Measurements from ENCODE around the gene CBLL2.
A peak's percentile ranks its signal among the peaks of the same experiment; 100 is the strongest.
"Not testable (repeated sequence)": the region's sequence is repeated elsewhere in the genome, so short reads cannot be mapped to it uniquely, and the experiment has no call there.

CBLL2 gene

GRCh38 chrX:22272613-22273012, at the start of gene CBLL2:
Gene CBLL2 (plus strand): TSS chrX:22272913. CDS start chrX:22272992, 79 bp downstream.
- DNase-seq, result no peak

- DNase-seq, result no peak
Observed at GRCh38 chrX:22234380-22234779, 38.3 kb upstream of the CBLL2 start.

- DNase-seq, result no peak
Observed at GRCh38 chrX:22237479-22237878, 35.2 kb upstream of the CBLL2 start.

- DNase-seq, result peak; percentile 89
Observed at GRCh38 chrX:22246620-22247019, 26.1 kb upstream of the CBLL2 start.

GRCh38 chrX:22247169-22247568, 25.5 kb upstream of the CBLL2 start:
- DNase-seq, result peak; percentile 77

- no peak for DNase-seq
Observed at GRCh38 chrX:22248401-22248800, 24.3 kb upstream of the CBLL2 start.

GRCh38 chrX:22249371-22249770, 23.3 kb upstream of the CBLL2 start:
- DNase-seq, result peak; percentile 32

- DNase-seq, result no peak
Observed at GRCh38 chrX:22268706-22269105, 4.0 kb upstream of the CBLL2 start.

- no peak for DNase-seq
Observed at GRCh38 chrX:22273714-22274317, 1.1 kb downstream of the CBLL2 start.

GRCh38 chrX:22276781-22277180, 4.1 kb downstream of the CBLL2 start:
- DNase-seq, result peak; percentile 10

GRCh38 chrX:22278375-22278774, 5.7 kb downstream of the CBLL2 start:
- DNase-seq, result peak; percentile 5

GRCh38 chrX:22289209-22289608, 16.5 kb downstream of the CBLL2 start:
- DNase-seq, result not testable (repeated sequence)

- DNase-seq, result no peak
Observed at GRCh38 chrX:22296871-22297270, 24.2 kb downstream of the CBLL2 start.

GRCh38 chrX:22300130-22300529, 27.4 kb downstream of the CBLL2 start:
- peak; percentile 81 for DNase-seq

- DNase-seq, result peak; percentile 22
Observed at GRCh38 chrX:22310779-22311178, 38.1 kb downstream of the CBLL2 start.

- DNase-seq, result peak; percentile 21
Observed at GRCh38 chrX:22313766-22314165, 41.1 kb downstream of the CBLL2 start.

- DNase-seq, result peak; percentile 27
Observed at GRCh38 chrX:22314211-22314610, 41.5 kb downstream of the CBLL2 start.

GRCh38 chrX:22314692-22315091, 42.0 kb downstream of the CBLL2 start:
- DNase-seq, result peak; percentile 34

- DNase-seq, result no peak
Observed at GRCh38 chrX:22315151-22315550, 42.4 kb downstream of the CBLL2 start.

GRCh38 chrX:22320236-22320873, 47.6 kb downstream of the CBLL2 start:
- no peak for DNase-seq

GRCh38 chrX:22323541-22323940, 50.8 kb downstream of the CBLL2 start:
- DNase-seq, result peak; percentile 77

Measured in fibroblast of skin of right biceps (primary cell).